PC-3 (cell line): Measurements from ENCODE around the gene SERPINB3.

Experiments used
- EZH2 ChIP-seq: fragments of 300-600 bp; sonication (generic); IDR thresholded peaks from one replicate; pipeline ENCODE4 v1.6.1; 2017; ENCODE audit warnings: antibody characterized with exemption, mild to moderate bottlenecking, low read length; ENCODE audit not compliant: unreplicated experiment
- TF ChIP-seq, protein P1 (sequence below): fragments of 300-600 bp; sonication (generic); conservative IDR thresholded peaks from 2 replicates; pipeline ENCODE4 v1.5.1; 2017; ENCODE audit warnings: antibody characterized with exemption, low read depth, mild to moderate bottlenecking, low read length

DNA sequence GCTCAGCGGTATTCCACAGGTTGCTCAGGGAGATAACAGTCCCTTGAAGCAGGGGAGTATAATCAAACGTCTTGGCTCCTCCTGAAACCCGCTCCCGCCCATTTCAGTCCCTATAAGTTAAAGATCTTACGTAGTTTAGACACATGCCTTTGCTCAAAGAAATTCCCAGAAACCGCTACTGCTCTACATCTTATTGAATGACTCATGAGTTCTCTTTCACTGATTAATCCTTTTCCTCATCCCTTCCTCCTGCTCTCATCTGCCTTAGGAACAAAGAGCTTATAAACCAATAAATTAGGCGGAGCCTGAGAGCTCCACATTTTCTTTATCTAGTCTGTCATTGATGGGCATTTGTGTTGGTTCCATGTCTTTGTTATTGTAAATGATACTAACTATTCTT, 13.5 kb downstream of the SERPINB3 start:
- TF ChIP-seq, protein P1, sequence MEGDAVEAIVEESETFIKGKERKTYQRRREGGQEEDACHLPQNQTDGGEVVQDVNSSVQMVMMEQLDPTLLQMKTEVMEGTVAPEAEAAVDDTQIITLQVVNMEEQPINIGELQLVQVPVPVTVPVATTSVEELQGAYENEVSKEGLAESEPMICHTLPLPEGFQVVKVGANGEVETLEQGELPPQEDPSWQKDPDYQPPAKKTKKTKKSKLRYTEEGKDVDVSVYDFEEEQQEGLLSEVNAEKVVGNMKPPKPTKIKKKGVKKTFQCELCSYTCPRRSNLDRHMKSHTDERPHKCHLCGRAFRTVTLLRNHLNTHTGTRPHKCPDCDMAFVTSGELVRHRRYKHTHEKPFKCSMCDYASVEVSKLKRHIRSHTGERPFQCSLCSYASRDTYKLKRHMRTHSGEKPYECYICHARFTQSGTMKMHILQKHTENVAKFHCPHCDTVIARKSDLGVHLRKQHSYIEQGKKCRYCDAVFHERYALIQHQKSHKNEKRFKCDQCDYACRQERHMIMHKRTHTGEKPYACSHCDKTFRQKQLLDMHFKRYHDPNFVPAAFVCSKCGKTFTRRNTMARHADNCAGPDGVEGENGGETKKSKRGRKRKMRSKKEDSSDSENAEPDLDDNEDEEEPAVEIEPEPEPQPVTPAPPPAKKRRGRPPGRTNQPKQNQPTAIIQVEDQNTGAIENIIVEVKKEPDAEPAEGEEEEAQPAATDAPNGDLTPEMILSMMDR = no peak
- no peak for TF ChIP-seq EZH2
